GM15510 (cell line): Measurements from ENCODE around the gene CHSY1.

Experiments
- POLR2A ChIP-seq: IDR thresholded peaks from 3 replicates; pipeline ENCODE4 v1.6.1; 2011; ENCODE audit warnings: borderline replicate concordance; ENCODE audit not compliant: insufficient read length; ENCODE audit errors: extremely low read depth

Gene CHSY1

GRCh38 chr15:101191242-101191641 lies 60.6 kb downstream of the CHSY1 start:
- no peak for TF ChIP-seq POLR2A

- no peak for TF ChIP-seq POLR2A
These were observed 61.7 kb downstream of the CHSY1 start for GRCh38 chr15:101190092-101190595.

GRCh38 chr15:101189409-101190091 lies 62.3 kb downstream of the CHSY1 start:
- TF ChIP-seq POLR2A = no peak

- TF ChIP-seq POLR2A = no peak
These were observed 63.0 kb downstream of the CHSY1 start for GRCh38 chr15:101188637-101189408.

- TF ChIP-seq POLR2A = no peak
These were observed 63.8 kb downstream of the CHSY1 start for GRCh38 chr15:101187820-101188636.

- no peak for TF ChIP-seq POLR2A
These were observed 66.1 kb downstream of the CHSY1 start for GRCh38 chr15:101185770-101186169.

- no peak for TF ChIP-seq POLR2A
These were observed 66.5 kb downstream of the CHSY1 start for GRCh38 chr15:101185336-101185735.

GRCh38 chr15:101184830-101185229 lies 67.0 kb downstream of the CHSY1 start:
- TF ChIP-seq POLR2A = no peak

- no peak for TF ChIP-seq POLR2A
These were observed 67.9 kb downstream of the CHSY1 start for GRCh38 chr15:101183931-101184305.

GRCh38 chr15:101183226-101183930 lies 68.5 kb downstream of the CHSY1 start:
- TF ChIP-seq POLR2A = no peak

- no peak for TF ChIP-seq POLR2A
These were observed 69.6 kb downstream of the CHSY1 start for GRCh38 chr15:101182215-101182614.

- no peak for TF ChIP-seq POLR2A
These were observed 70.5 kb downstream of the CHSY1 start for GRCh38 chr15:101181349-101181748.

GRCh38 chr15:101180620-101181307 lies 71.1 kb downstream of the CHSY1 start:
- no peak for TF ChIP-seq POLR2A
